WTC11 (cell line): ENCODE measurements around the gene MYPN. TPM values are rescaled to one million over a fixed set of nuclear protein-coding genes. Genes with fewer than 3 reads are reported as not detected.

ENCODE experiments used
- ATAC-seq: fragments of 200-7000 bp; cut with Tn5 transposase; 2 replicates; pipeline ENCODE4 v1.10.0; 2021; ENCODE audit warnings: mild to moderate bottlenecking, moderate library complexity
- CTCF ChIA-PET: fragments of 300-600 bp; sonication (Branson Sonifier 250); formaldehyde crosslinking; loops from one replicate; lab custom pipeline; 2021; ENCODE audit warnings: antibody characterized with exemption; lab: Charles Lee
- POLR2A ChIA-PET: fragments of 350-600 bp; sonication (Branson Sonifier 250); formaldehyde crosslinking; loops from one replicate; lab custom pipeline; 2021; ENCODE audit warnings: antibody characterized with exemption; lab: Charles Lee
- DNase-seq: peaks from one replicate; pipeline ENCODE4 v3.0.0; 2021; ENCODE audit warnings: low spot score
- H3K27ac Mint-ChIP-seq: 2 replicates; pipeline ENCODE4 v1.8.0; 2021; ENCODE audit warnings: mixed read lengths
- H3K27me3 Mint-ChIP-seq: 2 replicates; pipeline ENCODE4 v1.8.0; 2021; ENCODE audit warnings: low read depth, mild to moderate bottlenecking, moderate library complexity, mixed read lengths
- H3K36me3 Mint-ChIP-seq: 2 replicates; pipeline ENCODE4 v1.8.0; 2021; ENCODE audit warnings: mixed read lengths
- H3K4me1 Mint-ChIP-seq: 2 replicates; pipeline ENCODE4 v1.8.0; 2022; ENCODE audit warnings: mixed read lengths
- H3K4me3 Mint-ChIP-seq: 2 replicates; pipeline ENCODE4 v1.8.0; 2021; ENCODE audit warnings: mild to moderate bottlenecking, moderate library complexity, mixed read lengths
- H3K9me3 Mint-ChIP-seq: 2 replicates; pipeline ENCODE4 v1.8.0; 2021; ENCODE audit warnings: mixed read lengths
- FOXK1 ChIP-seq: sonication (generic); formaldehyde crosslinking; IDR thresholded peaks from 2 replicates; pipeline ENCODE4 v1.8.0; 2022; ENCODE audit warnings: mild to moderate bottlenecking, moderate library complexity, missing genetic modification reagents
- GABPB1 ChIP-seq: sonication (generic); formaldehyde crosslinking; IDR thresholded peaks from 2 replicates; pipeline ENCODE4 v1.8.1; 2023; ENCODE audit warnings: mild to moderate bottlenecking, missing genetic modification reagents
- JUN ChIP-seq: sonication (generic); formaldehyde crosslinking; IDR thresholded peaks from 2 replicates; pipeline ENCODE4 v1.8.0; 2023; ENCODE audit warnings: mild to moderate bottlenecking, missing genetic modification reagents
- KAT7 ChIP-seq: sonication (generic); formaldehyde crosslinking; IDR thresholded peaks from 2 replicates; pipeline ENCODE4 v1.8.1; 2023; ENCODE audit warnings: missing genetic modification reagents, mild to moderate bottlenecking, borderline replicate concordance
- NR2C2 ChIP-seq: sonication (generic); formaldehyde crosslinking; IDR thresholded peaks from 2 replicates; pipeline ENCODE4 v1.8.0; 2022; ENCODE audit warnings: mild to moderate bottlenecking, missing genetic modification reagents
- SMAD4 ChIP-seq: sonication (generic); formaldehyde crosslinking; IDR thresholded peaks from 2 replicates; pipeline ENCODE4 v1.8.0; 2022; ENCODE audit warnings: mild to moderate bottlenecking, missing genetic modification reagents
- TCF7 ChIP-seq: sonication (generic); formaldehyde crosslinking; IDR thresholded peaks from 2 replicates; pipeline ENCODE4 v1.8.0; 2022; ENCODE audit warnings: mild to moderate bottlenecking, low read depth, missing genetic modification reagents, moderate library complexity
- ZNF121 ChIP-seq: sonication (generic); formaldehyde crosslinking; IDR thresholded peaks from 2 replicates; pipeline ENCODE4 v1.8.0; 2023; ENCODE audit warnings: missing genetic modification reagents
- ZNF263 ChIP-seq: sonication (generic); formaldehyde crosslinking; IDR thresholded peaks from 2 replicates; pipeline ENCODE4 v1.8.1; 2022; ENCODE audit warnings: low read depth, mild to moderate bottlenecking, moderate library complexity, missing genetic modification reagents
- ZNF396 ChIP-seq: fragments of 250-450 bp; sonication (Bioruptor Pico); IDR thresholded peaks from 2 replicates; pipeline ENCODE4 v1.8.0; 2021; ENCODE audit warnings: mild to moderate bottlenecking, moderate library complexity, borderline replicate concordance
- ZNF416 ChIP-seq: fragments of 250-450 bp; sonication (Bioruptor Pico); IDR thresholded peaks from 2 replicates; pipeline ENCODE4 v1.9.0; 2021; ENCODE audit warnings: mild to moderate bottlenecking, inconsistent platforms
- total RNA-seq: library from RNA; stranded (reverse); gene quantifications from 3 replicates; pipeline ENCODE4 v1.2.3, GENCODE V29; 2021
- TF ChIP-seq, protein P1 (sequence below): sonication (generic); formaldehyde crosslinking; conservative IDR thresholded peaks from 2 replicates; pipeline ENCODE4 v1.8.1; 2022; ENCODE audit warnings: mild to moderate bottlenecking, missing genetic modification reagents
- TF ChIP-seq, protein P2 (sequence below): sonication (generic); formaldehyde crosslinking; IDR thresholded peaks from 2 replicates; pipeline ENCODE4 v1.8.1; 2023; ENCODE audit warnings: mild to moderate bottlenecking, missing genetic modification reagents
- TF ChIP-seq, protein P3 (sequence below): sonication (generic); formaldehyde crosslinking; IDR thresholded peaks from 2 replicates; pipeline ENCODE4 v1.8.0; 2022; ENCODE audit warnings: mild to moderate bottlenecking, missing genetic modification reagents
- TF ChIP-seq, protein P4 (sequence below): fragments of 250-450 bp; sonication (Bioruptor Pico); IDR thresholded peaks from 2 replicates; pipeline ENCODE4 v1.9.0; 2021; ENCODE audit warnings: mild to moderate bottlenecking
- TF ChIP-seq, protein P5 (sequence below): sonication (generic); formaldehyde crosslinking; IDR thresholded peaks from 2 replicates; pipeline ENCODE4 v1.8.1; 2022; ENCODE audit warnings: mild to moderate bottlenecking, moderate library complexity, missing genetic modification reagents
- TF ChIP-seq, protein P6 (sequence below): sonication (generic); formaldehyde crosslinking; IDR thresholded peaks from 2 replicates; pipeline ENCODE4 v1.8.1; 2023; ENCODE audit warnings: mild to moderate bottlenecking, moderate library complexity, missing genetic modification reagents
- TF ChIP-seq, protein P7 (sequence below): sonication (generic); formaldehyde crosslinking; IDR thresholded peaks from 2 replicates; pipeline ENCODE4 v1.8.0; 2022; ENCODE audit warnings: mild to moderate bottlenecking, missing genetic modification reagents

The MYPN gene
- total RNA-seq, 1 experiment from 2014 or later = not detected

DNA sequence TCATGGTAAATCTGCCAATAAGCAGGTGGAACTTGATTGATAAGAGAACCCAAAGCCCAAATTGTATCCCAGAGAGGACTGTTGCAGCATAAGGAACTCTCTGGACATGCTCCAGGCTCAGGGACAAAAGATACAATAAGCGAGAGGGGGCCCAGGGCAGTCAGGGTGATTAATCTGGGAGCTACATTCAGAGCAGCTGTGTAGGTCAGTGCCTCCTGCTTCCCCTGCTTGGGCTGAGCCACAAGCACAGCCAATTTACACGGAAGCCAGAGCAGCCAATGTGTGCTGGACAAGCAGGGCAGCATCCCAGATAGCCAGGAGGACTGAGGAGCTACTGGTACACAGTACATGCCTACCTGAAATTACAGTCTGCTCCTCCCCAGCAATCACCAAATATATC, 24.2 kb downstream of the MYPN start (continued):
- TF ChIP-seq, protein P1, sequence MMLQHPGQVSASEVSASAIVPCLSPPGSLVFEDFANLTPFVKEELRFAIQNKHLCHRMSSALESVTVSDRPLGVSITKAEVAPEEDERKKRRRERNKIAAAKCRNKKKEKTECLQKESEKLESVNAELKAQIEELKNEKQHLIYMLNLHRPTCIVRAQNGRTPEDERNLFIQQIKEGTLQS (CRISPR knock-in tag) = no peak

DNA sequence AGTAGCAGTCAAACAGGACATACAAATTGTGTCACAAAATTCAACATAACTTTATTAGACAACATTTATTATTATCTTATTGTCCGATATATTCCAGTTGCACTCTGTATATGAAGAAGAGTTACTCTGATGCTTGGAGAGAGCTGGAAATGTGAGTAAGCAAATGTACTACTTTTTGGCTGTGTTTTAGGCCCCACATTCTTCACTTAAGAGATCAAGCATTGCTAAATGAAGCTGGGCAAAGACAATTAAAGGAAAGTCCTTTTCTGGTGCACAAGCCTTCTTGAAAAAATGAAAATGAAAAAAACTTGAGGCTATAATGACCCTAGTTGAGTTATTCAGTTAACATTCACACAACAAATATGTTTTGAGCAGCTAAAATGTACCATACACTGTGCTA, 26.1 kb downstream of the MYPN start:
- ChIA-PET POLR2A (no interaction called here), CTCF (no interaction called here)
- Mint-ChIP-seq H3K27me3 (peaks cover 7% of the 10 kb centered on the region; the same call in 1 of the 2 replicates), H3K4me1 (peaks cover 8% of the 10 kb centered on the region), H3K27ac (no peak overlapping the region), H3K4me3 (no peak overlapping the region), H3K9me3 (no peaks in the 10 kb centered on the region), H3K36me3 (no peaks in the 10 kb centered on the region)
- no peak for ATAC-seq
- TF ChIP-seq ZNF121 (CRISPR knock-in tag) = no peak
- TF ChIP-seq, protein P2, sequence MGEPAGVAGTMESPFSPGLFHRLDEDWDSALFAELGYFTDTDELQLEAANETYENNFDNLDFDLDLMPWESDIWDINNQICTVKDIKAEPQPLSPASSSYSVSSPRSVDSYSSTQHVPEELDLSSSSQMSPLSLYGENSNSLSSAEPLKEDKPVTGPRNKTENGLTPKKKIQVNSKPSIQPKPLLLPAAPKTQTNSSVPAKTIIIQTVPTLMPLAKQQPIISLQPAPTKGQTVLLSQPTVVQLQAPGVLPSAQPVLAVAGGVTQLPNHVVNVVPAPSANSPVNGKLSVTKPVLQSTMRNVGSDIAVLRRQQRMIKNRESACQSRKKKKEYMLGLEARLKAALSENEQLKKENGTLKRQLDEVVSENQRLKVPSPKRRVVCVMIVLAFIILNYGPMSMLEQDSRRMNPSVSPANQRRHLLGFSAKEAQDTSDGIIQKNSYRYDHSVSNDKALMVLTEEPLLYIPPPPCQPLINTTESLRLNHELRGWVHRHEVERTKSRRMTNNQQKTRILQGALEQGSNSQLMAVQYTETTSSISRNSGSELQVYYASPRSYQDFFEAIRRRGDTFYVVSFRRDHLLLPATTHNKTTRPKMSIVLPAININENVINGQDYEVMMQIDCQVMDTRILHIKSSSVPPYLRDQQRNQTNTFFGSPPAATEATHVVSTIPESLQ = no peak
- TF ChIP-seq KAT7 (CRISPR knock-in tag) = no peak
- TF ChIP-seq SMAD4 (CRISPR knock-in tag) = no peak
- TF ChIP-seq, protein P3, sequence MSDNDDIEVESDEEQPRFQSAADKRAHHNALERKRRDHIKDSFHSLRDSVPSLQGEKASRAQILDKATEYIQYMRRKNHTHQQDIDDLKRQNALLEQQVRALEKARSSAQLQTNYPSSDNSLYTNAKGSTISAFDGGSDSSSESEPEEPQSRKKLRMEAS (CRISPR knock-in tag) = no peak
- TF ChIP-seq, protein P4, sequence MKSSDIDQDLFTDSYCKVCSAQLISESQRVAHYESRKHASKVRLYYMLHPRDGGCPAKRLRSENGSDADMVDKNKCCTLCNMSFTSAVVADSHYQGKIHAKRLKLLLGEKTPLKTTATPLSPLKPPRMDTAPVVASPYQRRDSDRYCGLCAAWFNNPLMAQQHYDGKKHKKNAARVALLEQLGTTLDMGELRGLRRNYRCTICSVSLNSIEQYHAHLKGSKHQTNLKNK (CRISPR knock-in tag) = no peak
- TF ChIP-seq, protein P5, sequence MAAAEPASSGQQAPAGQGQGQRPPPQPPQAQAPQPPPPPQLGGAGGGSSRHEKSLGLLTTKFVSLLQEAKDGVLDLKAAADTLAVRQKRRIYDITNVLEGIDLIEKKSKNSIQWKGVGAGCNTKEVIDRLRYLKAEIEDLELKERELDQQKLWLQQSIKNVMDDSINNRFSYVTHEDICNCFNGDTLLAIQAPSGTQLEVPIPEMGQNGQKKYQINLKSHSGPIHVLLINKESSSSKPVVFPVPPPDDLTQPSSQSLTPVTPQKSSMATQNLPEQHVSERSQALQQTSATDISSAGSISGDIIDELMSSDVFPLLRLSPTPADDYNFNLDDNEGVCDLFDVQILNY (CRISPR knock-in tag) = no peak
- TF ChIP-seq NR2C2 (CRISPR knock-in tag) = no peak
- no peak for TF ChIP-seq ZNF416 (CRISPR knock-in tag)
- TF ChIP-seq ZNF396 (CRISPR knock-in tag) = no peak
- TF ChIP-seq, protein P6, sequence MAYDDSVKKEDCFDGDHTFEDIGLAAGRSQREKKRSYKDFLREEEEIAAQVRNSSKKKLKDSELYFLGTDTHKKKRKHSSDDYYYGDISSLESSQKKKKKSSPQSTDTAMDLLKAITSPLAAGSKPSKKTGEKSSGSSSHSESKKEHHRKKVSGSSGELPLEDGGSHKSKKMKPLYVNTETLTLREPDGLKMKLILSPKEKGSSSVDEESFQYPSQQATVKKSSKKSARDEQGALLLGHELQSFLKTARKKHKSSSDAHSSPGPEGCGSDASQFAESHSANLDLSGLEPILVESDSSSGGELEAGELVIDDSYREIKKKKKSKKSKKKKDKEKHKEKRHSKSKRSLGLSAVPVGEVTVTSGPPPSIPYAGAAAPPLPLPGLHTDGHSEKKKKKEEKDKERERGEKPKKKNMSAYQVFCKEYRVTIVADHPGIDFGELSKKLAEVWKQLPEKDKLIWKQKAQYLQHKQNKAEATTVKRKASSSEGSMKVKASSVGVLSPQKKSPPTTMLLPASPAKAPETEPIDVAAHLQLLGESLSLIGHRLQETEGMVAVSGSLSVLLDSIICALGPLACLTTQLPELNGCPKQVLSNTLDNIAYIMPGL = no peak
- no peak for TF ChIP-seq GABPB1
- no peak for TF ChIP-seq ZNF263 (CRISPR knock-in tag)
- no peak for TF ChIP-seq TCF7 (CRISPR knock-in tag)
- no peak for TF ChIP-seq JUN (CRISPR knock-in tag)
- TF ChIP-seq, protein P7, sequence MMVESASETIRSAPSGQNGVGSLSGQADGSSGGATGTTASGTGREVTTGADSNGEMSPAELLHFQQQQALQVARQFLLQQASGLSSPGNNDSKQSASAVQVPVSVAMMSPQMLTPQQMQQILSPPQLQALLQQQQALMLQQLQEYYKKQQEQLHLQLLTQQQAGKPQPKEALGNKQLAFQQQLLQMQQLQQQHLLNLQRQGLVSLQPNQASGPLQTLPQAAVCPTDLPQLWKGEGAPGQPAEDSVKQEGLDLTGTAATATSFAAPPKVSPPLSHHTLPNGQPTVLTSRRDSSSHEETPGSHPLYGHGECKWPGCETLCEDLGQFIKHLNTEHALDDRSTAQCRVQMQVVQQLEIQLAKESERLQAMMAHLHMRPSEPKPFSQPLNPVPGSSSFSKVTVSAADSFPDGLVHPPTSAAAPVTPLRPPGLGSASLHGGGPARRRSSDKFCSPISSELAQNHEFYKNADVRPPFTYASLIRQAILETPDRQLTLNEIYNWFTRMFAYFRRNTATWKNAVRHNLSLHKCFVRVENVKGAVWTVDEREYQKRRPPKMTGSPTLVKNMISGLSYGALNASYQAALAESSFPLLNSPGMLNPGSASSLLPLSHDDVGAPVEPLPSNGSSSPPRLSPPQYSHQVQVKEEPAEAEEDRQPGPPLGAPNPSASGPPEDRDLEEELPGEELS (CRISPR knock-in tag) = no peak
- TF ChIP-seq FOXK1 (CRISPR knock-in tag) = no peak
- DNase-seq = no peak
